ENCODE data around the gene JTB.

Gene JTB

DNA sequence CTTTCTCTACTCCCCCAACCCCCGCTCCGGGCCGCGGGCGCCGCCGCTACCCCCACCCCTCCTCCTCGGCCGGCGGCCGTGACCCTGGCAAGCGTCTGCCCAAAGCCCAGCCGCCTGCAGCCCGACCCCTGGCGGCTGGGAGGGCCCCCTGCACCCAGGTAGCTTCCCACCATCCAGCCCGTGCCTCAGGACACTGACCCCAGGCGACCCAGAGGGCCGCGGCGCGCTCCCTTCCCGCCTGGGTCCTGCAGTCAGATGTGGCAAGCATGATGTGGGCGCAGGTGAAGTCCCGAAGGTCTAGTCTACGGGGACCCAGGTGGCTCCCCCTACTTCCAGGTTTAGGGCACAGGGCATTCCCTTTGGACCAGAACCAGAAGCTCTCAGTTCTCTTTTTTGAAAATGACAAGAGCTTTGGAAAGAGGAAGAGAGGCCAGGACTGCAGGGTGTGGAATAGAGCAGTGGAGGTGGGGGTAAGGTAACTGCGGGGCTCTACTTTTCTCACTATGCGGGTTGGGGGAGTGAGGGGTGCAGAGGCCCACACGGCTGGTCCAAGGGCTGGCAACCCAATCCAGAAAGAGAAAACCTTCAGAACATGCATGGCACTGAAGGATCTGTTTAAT lies 30.7 kb downstream of the JTB start, which contains the start of gene DENND4B:
TSS of gene DENND4B (minus strand) at position 97 of the 620 bp plus-strand sequence. CDS start 2,344 bp downstream, outside the sequence.
- Mint-ChIP-seq H3K27ac (peak within 1 kb of the TSS; percentile 97 to 98), H3K4me3 (peak within 1 kb of the TSS; percentile 89 to 97), H3K9me3 (no peaks in the 10 kb centered on the region), H3K27me3 (no peaks in the 10 kb centered on the region), H3K4me1 (peaks cover 57% of the 10 kb centered on the region)
- DNase-seq (peak; percentile 79 to 80), ATAC-seq (peak; percentile 73)

DNA sequence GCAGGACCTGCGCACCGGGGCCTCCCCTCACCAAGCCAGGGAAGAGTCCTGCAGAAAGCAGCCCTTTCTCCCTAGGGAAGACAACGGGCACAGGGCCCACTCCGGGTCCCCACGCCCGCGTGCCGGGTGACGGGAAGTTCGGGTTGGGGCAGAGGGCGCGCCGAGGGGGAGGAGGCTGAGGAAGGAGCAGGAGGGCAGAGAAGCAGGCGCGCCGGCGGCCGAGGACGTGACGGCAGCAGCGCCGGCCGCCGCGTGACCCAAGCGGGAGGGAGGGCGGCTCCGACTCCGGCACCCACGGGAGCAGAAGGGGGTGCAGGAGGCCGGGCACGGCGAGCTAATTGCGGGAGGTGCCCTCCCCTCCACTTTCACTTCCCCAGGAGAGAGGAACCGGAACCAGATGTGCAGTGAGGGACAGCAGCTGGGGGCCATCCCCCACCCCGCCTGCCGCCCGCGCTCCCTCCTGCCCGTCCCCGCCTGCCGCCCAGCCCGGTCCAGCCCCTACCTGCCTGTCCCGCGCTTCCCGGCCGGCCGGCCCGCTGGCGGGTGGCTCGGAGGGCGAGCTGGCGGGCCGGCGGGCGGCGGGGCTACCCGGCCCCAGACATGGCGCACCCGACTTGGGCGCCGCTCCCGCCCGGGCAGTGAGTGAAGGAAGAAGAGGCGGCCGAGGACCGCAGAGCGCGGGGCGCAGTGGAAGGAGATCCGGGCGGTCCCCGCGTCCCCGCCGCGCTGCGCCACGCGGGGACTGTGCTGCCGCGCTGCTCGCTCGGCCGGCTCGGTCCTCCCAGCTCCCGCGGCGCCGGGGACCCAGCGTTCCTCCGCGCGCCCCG lies 31.5 kb downstream of the JTB start:
- Mint-ChIP-seq H3K4me1 (peaks cover 63% of the 10 kb centered on the region), H3K27me3 (no peaks in the 10 kb centered on the region)

DNA sequence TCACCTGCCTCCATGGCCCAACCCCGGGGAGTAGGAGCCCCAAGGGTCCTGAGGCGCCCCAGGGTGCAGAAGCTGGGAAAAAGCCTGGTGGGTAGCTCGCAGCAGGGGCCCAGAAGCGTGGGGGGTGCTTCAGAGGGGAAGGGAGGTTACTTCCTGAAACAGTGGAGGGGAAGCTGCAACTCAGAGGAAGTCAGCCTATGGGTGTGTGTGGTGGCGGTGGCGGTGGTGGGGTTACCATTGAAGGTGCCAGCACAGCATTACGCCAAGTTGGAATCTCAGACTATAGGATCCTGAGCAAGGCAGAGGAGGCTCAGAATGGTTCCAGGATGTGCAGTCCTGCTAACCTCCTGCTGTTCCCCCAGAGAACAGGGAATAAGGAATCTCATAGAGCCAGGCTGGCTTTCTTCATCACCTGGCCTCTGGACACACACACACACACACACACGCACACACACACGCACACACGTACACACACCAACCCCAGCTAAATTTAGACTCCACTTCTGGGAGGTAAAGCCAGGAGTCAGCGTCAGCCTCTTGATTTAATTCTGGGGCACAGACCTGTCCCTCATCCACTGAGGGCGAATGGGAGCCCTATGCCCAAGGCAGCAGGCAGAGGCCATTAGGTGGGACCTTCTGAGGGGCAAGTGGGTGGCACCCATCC lies 32.2 kb downstream of the JTB start:
- H3K4me1 Mint-ChIP-seq: peaks cover 69% of the 10 kb centered on the region
- DNase-seq (peak; percentile 68 to 83), ATAC-seq (peak; percentile 80)
- H3K9me3 Mint-ChIP-seq: no peaks in the 10 kb centered on the region
- peak overlapping the region; percentile 89 to 97 for H3K4me3 Mint-ChIP-seq
- H3K27me3 Mint-ChIP-seq: no peaks in the 10 kb centered on the region
- peak overlapping the region; percentile 97 to 98 for H3K27ac Mint-ChIP-seq

More for the DNA sequence above, 31.5 kb downstream of the JTB start:
- DNase-seq: peak; percentile 70 to 85
- H3K27ac Mint-ChIP-seq: peak overlapping the region; percentile 97 to 98
- peak overlapping the region; percentile 89 to 97 for H3K4me3 Mint-ChIP-seq
- ATAC-seq: peak; percentile 74
- no peaks in the 10 kb centered on the region for H3K9me3 Mint-ChIP-seq

DNA sequence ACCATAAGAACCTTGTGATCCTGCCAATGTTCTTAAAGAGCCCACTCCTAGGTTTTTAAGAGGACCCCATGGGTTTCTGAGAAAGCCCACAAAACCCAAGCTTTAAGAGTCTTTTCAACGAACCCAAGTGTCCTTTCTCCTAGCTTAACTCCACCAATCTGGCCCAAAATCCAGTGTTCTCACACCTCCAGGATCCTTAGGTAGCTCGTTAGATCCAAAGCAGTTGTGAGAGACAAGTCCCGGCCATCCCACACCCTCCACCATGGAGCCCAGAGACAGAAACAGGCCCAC lies 32.7 kb downstream of the JTB start:
- DNase-seq (no peak), ATAC-seq (no peak)
- Mint-ChIP-seq H3K4me1 (peaks cover 69% of the 10 kb centered on the region), H3K27ac (peak overlapping the region; percentile 97 to 98), H3K9me3 (no peaks in the 10 kb centered on the region), H3K27me3 (no peaks in the 10 kb centered on the region), H3K4me3 (peak overlapping the region; percentile 89 to 97)

DNA sequence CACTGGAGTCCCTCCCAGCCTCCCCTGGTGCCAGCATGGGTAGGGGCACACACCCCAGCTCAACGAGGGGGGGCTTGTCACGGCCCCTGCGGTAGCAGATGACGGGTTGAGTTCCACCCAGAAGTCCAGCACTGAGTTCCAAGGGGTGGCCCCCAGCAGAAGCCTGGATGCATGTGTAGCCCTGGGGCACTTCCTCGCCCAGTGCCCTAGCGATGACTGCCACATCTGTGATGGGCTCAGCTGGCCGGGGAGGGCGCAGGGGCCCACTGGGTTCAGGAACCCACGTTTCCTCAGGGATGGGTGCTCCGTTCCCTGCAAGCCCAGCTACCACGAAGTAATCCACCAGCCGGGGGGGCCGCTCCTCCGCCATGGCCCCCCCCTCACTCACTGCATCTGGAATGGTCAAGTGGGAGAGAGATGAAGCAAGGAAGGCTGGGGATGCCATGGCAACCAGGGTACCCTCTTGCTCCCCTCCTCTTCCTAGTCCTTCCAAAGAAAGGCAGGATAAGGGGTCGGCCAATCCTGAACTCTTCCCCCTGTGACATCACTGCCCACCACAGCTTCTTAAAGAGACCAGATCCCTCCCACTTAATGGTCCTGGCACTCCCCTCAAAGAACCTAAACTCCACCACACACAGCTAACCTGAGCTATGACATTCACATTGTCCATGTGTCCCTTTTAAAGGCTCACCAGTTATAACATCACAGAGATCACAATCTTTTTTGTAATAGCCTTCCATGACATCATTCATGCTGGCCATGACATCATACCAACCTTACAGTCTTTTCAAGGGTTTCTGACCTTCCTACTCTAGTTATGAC lies 33.3 kb downstream of the JTB start:
- ATAC-seq (no peak), DNase-seq (no peak)
- Mint-ChIP-seq H3K9me3 (no peaks in the 10 kb centered on the region), H3K27ac (peak overlapping the region; percentile 97 to 98), H3K4me3 (peak overlapping the region; percentile 89 to 97), H3K27me3 (no peaks in the 10 kb centered on the region), H3K4me1 (peaks cover 72% of the 10 kb centered on the region)

DNA sequence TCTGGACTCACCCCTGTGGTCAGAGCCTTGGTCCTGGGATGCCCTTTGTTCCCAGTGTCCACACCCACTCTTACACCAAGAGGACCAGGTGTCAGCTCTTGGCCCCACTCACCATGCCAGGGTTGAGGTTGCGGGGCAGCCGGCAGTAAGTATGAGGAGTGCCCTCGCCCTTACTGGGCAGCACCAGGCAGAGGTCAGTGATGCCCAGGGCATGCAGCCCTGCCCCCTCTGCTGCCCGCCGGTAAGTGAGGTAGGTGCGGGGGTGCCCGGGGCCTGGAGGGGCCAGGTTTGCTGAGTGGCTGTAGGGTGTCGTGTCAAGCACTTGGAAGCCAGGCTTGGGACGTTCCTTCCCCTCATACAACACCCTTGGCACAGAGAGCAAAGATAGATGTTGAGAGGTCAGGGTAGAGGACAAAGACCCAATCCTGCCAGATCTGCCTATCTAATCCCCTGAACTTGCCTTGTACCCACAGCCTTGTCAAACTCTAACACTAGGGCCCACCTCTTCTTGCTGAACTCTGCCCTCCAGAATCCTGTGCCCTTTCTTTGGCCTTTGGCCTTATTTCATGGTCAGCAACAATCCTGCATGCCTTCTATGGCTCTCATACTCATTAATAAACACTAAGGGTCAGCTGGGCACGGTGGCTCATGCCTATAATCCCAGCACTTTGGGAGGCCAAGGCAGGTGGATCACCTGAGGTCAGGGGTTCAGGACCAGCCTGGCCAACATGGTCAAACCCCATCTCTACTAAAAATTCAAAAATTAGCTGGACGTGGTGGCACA lies 34.5 kb downstream of the JTB start:
- Mint-ChIP-seq H3K27ac (peak overlapping the region in 1 of 2 donors; percentile 34), H3K9me3 (no peaks in the 10 kb centered on the region), H3K4me3 (no peak overlapping the region), H3K27me3 (no peaks in the 10 kb centered on the region), H3K4me1 (peaks cover 63% of the 10 kb centered on the region)
- ATAC-seq: no peak
- DNase-seq: no peak

DNA sequence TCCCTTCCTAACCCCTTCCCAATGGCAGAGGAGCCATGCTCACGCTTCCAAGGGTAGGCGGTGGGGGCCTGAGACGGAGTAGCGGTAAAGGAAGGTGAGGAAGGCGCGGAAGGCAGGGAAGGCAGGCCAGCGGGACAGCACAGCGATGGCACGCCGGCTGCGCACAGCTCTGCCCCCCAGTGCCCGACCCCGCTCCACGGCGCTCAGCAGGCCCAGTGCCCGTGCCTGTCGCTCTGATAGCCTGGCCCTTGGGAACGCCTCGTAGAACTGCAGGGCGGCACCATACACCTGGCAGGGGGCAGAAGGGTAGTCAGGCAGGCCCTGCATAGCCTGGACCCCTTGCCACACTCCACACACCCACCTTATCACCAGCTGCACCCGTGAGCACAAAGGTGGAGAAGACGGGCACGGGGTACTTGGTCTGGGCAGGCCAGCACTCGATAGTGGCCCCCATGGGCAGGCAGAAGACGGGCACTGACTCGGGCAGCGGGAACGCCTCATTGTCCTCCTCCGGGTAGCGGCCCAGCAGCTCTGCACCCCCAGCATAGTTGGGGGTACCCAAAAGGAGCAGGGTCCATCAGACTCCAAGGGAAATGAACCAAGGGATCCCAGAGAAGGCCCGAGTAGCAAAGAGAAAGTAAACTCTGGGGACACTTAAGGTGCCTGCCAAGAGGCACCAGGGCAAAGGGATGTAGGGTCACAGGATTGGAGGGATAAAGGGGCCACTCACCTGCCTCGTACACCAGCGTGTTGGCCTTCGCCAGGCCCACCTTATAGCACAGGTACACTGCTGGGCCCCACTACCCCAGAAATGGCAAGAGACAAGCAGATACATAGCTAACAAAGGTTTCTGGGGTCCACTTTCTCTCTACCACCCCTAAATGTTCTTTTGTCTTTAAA lies 35.4 kb downstream of the JTB start:
- no peak for ATAC-seq
- Mint-ChIP-seq H3K27me3 (no peaks in the 10 kb centered on the region), H3K27ac (peak overlapping the region; percentile 19 to 25), H3K4me1 (peaks cover 60% of the 10 kb centered on the region), H3K9me3 (no peaks in the 10 kb centered on the region), H3K4me3 (no peak overlapping the region)
- DNase-seq: no peak

DNA sequence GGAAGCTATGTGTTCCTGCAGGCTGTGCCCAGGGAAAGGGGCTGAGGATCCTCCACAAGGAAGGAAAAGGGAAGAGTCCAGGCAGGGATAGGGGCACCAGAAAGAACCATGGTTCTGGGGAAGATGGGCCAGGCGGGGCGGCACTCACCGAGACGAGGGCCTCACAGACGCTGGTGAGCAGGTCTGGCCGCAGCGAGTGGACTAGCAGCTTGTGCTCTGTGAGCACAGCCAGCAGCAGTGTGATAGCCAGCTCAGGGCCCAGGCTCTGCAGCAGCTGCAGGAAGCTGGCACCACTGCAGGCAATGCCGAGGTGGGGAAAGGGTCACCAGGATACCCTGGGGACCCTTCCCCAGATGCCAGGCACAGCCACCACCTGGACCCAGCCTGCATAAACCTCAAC lies 36.7 kb downstream of the JTB start:
- H3K4me3 Mint-ChIP-seq: peak overlapping the region in 1 of 2 donors; percentile 28
- H3K27ac Mint-ChIP-seq: peak overlapping the region in 1 of 2 donors; percentile 48
- no peak for DNase-seq
- H3K27me3 Mint-ChIP-seq: no peaks in the 10 kb centered on the region
- ATAC-seq: no peak
- no peaks in the 10 kb centered on the region for H3K9me3 Mint-ChIP-seq
- H3K4me1 Mint-ChIP-seq: peaks cover 60% of the 10 kb centered on the region

DNA sequence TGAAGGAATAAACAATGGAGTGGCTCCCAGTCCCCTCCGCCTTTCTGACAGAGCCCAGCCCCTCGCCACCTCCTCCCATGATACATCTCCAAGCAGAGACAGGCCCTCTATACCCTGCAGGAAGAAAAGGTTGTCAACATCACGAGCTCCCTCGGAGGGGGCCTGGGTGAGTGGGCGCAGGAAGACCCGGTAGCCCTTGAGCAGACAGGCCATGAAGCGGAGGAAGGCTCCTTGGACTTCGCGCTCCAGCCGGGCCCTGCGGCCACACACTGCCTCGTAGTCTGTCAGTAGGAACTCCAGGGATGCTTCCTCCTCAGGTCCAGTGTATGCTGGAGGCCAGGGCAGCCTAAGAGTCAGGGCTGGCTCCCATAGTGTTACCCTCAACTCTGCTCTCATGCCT lies 38.0 kb downstream of the JTB start:
- Mint-ChIP-seq H3K4me1 (peaks cover 58% of the 10 kb centered on the region), H3K27ac (peak overlapping the region in 1 of 2 donors; percentile 66), H3K27me3 (no peaks in the 10 kb centered on the region), H3K4me3 (no peak overlapping the region), H3K9me3 (no peaks in the 10 kb centered on the region)
- DNase-seq (no peak), ATAC-seq (no peak)

DNA sequence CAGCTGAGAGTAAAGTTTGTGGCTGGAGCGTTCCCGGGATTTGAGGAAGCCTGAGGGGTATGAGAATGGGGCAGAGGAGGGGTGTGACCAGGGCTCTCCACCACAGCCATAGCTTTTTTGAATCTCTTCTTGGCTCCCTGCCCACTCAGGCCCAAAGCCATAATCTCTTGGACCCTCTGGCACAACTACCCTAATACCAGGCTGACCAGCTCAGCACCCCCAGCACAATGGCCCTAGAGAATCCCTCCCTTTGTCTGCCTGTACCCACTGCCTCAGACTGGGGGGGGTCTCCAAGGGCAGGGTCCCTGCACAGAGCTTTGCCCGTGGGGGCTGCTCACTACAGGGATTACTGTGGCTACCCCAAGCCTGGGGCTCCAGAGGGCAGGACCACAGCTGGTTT lies 38.5 kb downstream of the JTB start:
- Mint-ChIP-seq H3K27me3 (no peaks in the 10 kb centered on the region), H3K9me3 (no peaks in the 10 kb centered on the region), H3K4me1 (peaks cover 54% of the 10 kb centered on the region), H3K4me3 (no peak overlapping the region), H3K27ac (peak overlapping the region; percentile 66 to 69)
- ATAC-seq (no peak), DNase-seq (no peak)

DNA sequence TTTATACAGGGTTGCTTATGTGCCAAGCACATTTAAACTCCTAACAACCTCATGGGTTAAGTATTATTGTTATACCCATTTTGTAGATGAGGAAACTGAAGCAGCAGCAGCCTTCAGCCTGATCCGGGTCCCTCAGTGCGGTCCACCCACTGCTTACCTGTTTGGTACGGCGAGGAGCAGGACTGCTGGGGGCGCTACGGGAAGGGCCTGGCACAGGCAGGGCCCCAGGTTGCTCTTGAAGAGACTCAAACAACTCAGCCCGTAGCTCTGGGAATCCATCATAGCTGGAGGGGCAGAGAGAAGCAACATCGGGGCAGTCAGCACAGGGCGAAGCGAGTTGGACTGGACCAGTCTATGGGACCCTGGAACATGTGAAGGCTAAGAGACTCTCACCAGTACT lies 40.1 kb downstream of the JTB start:
- Mint-ChIP-seq H3K4me1 (peaks cover 37% of the 10 kb centered on the region), H3K4me3 (no peak overlapping the region), H3K9me3 (no peaks in the 10 kb centered on the region), H3K27ac (peak overlapping the region in 1 of 2 donors; percentile 90), H3K27me3 (no peaks in the 10 kb centered on the region)
- DNase-seq (no peak), ATAC-seq (no peak)

DNA sequence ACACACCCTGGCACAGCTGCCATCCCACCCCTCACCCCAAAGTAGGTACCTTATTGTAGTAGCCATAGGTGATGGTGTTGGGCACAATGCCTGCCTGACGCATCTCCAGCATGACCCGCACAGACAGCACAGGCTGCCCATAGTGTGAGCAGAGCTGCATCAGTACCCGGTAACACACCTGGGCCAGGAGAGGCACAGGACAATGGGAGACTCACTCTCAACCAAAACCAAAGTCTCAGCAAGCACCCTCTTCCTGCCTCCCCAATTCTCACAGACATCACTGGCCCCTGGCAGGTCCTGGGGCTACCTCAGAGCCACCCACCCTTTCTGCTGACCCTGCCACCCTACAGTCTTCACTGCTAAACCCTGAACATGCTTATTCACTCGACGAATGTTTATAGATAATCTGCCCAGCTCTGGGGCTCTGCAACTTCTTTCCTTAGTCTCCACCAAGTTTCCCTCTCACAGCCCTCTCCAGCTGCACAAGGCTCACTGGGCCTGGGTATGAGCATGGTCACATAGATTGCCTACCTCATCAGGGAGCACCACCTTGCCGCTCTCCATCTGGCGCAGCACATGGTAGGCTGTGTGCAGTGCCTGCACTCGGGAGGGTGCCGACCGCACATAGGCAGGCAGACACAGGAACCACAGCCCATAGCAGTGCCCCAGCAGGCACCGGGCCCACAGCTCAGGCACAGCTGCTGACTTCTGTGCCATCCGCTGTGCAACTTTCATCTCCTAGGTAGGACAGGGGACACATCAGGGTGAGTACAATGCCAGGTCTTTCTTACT lies 41.3 kb downstream of the JTB start:
- Mint-ChIP-seq H3K27me3 (no peaks in the 10 kb centered on the region), H3K9me3 (no peaks in the 10 kb centered on the region), H3K4me1 (peaks cover 29% of the 10 kb centered on the region), H3K4me3 (no peak overlapping the region), H3K27ac (peak overlapping the region in 1 of 2 donors; percentile 75)
- ATAC-seq: no peak
- no peak for DNase-seq

DNA sequence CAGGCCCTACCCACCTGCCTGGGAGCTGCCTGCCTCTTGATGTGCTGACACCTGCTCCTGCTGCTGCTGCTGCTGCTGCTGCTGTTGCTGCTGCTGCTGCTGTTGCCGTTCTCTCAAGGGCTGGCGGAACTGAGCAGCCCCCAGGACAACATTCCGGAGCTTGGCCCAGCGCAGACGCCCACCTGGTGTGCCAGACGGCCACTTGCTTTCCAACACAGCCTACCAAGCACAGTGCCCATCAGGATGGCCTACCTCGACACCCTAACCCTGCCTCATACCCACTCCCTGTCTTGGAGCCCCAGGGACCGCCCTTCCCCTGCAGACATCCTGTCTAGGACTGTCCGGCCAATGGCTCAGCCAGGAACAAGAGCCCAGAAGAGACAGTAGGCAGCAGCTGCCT lies 42.7 kb downstream of the JTB start:
- H3K9me3 Mint-ChIP-seq: no peaks in the 10 kb centered on the region
- ATAC-seq (no peak), DNase-seq (no peak)
- H3K4me3 Mint-ChIP-seq: no peak overlapping the region
- no peaks in the 10 kb centered on the region for H3K27me3 Mint-ChIP-seq
- H3K27ac Mint-ChIP-seq: peak overlapping the region in 1 of 2 donors; percentile 1
- H3K4me1 Mint-ChIP-seq: peaks cover 15% of the 10 kb centered on the region

Measured in stimulated activated naive CD8-positive, alpha-beta T cell treated with anti-CD3 and anti-CD28 coated beads, Interleukin-15, amount 100 ng/mL, for 72 hours (primary cell).